Measurements from ENCODE around the gene SERPINB1.

The SERPINB1 gene

GRCh38 chr6:2845880-2846208, 4.2 kb upstream of the SERPINB1 start:
- no peak for DNase-seq (ENCODE audit: low spot score)

- DNase-seq (ENCODE audit: low spot score): no peak
These were observed 2.3 kb upstream of the SERPINB1 start for GRCh38 chr6:2844008-2844407.

DNA sequence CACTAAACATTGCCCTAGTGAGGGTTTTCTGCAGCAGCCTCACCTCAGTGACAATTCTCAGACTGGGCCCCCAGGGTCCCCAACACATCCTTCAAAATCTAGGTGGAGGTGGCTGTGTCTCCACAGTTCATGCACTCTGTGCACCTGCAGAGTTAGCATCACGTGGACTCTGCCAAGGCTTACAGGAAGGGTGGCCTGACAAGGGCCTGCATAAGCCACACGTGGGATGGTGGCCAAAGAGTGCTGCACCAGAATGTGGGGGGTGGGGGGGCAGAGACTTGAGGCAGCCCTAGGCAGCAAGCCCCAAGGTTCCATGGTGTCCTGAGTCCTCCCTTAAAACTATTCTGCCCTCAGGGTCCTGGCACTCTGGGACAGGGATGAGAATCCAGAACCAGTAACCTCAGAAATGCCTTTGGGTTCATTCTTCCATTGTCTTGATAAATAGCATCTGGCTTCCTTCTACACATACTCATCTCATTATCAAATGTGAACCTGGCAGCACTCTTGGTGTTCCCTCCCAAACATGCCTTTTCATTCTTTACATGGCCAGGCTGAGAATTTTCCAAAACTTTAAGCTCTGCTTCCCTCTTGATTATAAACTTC, 1.6 kb upstream of the SERPINB1 start:
- no peak for DNase-seq (ENCODE audit: low spot score)

DNA sequence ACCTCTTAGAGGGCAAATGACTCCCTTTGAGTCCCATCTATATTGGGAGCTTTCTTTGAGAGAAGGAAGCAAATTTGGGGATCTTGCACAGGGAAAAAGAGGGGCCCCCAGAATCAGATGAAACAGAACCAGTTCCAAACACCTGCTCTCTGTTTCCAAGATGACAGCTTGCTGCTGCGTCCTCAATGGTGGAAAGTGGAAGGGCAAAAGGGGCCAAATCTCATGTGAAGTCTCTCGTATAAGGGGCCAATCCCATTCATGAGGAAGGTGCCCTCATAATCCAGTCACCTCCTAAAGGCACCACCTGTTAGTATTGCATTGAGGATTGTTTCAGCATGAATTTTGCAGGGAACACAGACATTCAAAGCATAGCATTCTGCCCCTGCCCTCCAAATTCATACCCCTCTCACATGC, 483 bp upstream of the SERPINB1 start:
- DNase-seq (ENCODE audit: low spot score): no peak

GRCh38 chr6:2840749-2841061, 958 bp downstream of the SERPINB1 start:
- DNase-seq (ENCODE audit: low spot score): no peak

DNA sequence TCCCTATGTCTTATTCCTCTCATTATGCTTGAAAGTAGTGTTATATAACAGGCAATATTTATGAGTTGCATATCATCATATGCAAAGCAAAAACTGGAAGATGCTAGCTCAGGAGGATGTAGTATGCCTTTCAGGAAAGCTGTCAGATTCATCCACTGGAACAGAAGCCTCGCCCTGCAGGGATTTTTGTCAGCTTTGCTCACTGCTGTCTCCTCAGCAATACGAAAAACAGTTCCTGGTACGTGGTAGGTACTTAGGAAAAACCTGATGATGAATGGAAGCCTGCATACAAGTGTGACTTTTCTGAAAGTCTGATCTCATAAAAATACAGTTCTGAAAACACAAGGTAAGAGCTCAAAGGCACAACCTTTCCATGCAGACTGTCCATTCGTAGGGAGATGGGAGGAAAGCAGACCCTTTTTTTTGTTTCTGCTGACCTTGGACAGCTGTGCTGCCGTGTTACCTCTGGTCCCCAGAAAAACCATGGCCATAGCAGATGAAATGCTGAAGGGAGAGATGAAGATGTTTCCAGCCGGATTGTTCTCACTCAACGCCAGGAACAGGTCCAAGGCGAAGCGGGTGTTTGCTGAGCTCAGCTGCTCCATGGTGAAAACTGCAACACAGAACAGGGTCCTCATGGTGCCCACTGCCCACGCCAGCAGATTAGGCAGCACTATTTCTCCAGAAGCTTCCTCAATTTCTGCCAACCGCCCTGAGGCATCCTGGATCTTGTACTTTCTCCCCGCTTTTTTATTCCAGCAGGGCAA, 1.5 kb downstream of the SERPINB1 start:
- DNase-seq (ENCODE audit: low spot score): no peak

DNA sequence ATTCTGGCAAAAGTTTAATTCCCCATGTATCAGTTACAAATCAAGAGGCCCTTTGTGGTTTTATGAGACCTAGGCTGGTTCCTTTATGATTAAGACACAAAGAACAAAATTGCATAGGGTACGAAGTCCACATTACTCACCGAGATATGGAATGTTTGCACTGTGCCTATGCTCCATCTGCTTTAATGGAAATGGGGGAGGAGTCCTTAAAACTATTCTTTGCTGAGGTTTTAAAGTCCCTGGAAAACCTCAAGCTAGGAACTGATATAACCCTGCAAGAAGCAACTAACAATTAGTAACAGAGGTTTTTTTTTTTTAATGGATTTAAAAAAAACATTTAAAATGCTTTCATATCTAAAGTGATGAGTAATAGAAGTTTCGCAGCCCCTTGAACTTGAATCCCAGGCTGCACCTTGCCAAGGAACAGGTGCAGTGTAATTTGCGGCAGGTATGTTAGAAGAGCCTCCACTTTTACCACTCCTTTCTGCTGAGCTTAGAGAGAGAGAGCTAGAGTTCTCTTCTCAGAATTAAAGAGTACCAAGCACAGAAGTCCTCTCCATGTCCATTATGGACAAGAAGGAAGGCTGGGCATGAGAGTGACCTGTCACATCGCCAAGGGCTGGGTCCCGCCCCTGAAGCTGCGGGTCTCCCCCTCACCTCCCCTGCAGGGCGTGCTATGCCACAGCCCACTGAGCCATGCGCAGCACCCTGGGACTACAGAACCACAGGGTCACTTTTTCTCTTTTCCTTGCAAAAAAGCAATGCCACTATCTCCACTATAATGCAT, 2.3 kb downstream of the SERPINB1 start:
- DNase-seq (ENCODE audit: low spot score): no peak

DNA sequence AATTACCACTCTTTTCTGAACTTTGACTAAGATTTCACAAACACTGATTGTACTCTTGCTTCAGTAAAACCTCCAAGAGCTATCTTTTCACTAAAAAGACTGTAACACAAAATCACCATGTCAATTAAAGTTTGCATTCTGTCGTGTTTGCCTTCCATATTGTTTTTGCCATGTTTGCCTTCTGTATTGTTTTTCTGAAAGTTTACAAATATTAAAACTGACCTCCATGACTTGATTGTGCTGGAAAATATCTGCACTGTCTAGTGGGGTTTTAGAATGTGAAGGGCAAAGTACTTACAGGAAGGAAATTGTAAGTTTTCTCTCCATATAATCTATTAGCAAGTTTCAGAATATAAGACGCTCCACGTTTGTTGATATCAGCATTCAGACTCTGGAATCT, 3.4 kb downstream of the SERPINB1 start:
- no peak for DNase-seq (ENCODE audit: low spot score)

GRCh38 chr6:2834262-2834661, 7.4 kb downstream of the SERPINB1 start:
- no peak for DNase-seq (ENCODE audit: low spot score)

- no peak for DNase-seq (ENCODE audit: low spot score)
These were observed 10.3 kb downstream of the SERPINB1 start for GRCh38 chr6:2831392-2831791.

GRCh38 chr6:2830183-2830582, 11.5 kb downstream of the SERPINB1 start:
- no peak for DNase-seq (ENCODE audit: low spot score)

- no peak for DNase-seq (ENCODE audit: low spot score)
These were observed 12.4 kb downstream of the SERPINB1 start for GRCh38 chr6:2829253-2829652.

- DNase-seq (ENCODE audit: low spot score): no peak
These were observed 13.0 kb downstream of the SERPINB1 start for GRCh38 chr6:2828629-2829028.

DNA sequence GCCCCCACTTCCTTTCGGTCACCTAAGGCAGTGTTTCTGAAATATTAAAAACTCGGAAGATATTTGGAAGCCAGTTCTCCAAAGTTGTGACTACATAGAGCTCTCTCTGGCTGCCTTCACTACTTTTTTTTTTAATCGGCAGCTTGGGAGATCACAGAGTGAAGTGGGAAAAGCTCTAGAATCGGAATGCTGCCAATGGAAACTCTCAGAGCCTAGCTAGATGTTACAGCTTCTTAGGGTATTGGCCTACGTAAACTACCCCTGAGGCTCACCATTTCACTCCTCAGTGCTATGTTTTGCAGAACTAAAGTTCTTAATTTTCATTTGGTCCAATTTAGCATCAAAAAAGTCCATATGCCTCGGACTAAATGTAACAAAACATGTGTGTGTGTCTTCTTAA, 14.5 kb downstream of the SERPINB1 start:
- DNase-seq (ENCODE audit: low spot score): no peak

DNA sequence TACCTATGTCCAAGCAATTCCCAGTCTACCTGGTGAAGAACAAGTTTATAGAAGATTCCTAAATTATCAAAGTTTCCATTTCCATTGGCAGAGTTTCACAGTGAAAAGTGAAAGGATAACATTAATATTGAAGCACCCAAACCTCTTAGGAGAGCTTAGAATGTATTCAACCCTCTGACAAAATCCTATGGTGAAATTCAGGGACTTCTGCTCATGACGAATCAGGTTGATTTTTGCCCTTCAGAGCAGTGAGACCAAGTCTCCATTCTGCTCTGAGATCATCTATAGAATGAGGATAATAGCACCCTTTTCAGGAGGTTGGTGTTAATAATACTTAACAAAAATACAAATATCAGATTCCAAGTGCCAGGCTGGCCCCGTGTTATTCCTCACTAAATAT, 15.5 kb downstream of the SERPINB1 start:
- DNase-seq (ENCODE audit: low spot score): no peak

- DNase-seq (ENCODE audit: low spot score): no peak
These were observed 18.4 kb downstream of the SERPINB1 start for GRCh38 chr6:2823104-2823850.

- DNase-seq (ENCODE audit: low spot score): no peak
These were observed 20.1 kb downstream of the SERPINB1 start for GRCh38 chr6:2821554-2821953.

- DNase-seq (ENCODE audit: low spot score): no peak
These were observed 21.2 kb downstream of the SERPINB1 start for GRCh38 chr6:2820415-2820814.

GRCh38 chr6:2819978-2820377, 21.7 kb downstream of the SERPINB1 start:
- no peak for DNase-seq (ENCODE audit: low spot score)

GRCh38 chr6:2819115-2819514, 22.5 kb downstream of the SERPINB1 start:
- no peak for DNase-seq (ENCODE audit: low spot score)

- DNase-seq (ENCODE audit: low spot score): no peak
These were observed 23.1 kb downstream of the SERPINB1 start for GRCh38 chr6:2818593-2818992.

GRCh38 chr6:2817903-2818443, 23.7 kb downstream of the SERPINB1 start:
- no peak for DNase-seq (ENCODE audit: low spot score)

Data from D341Med (cell line).